ENCODE results near the gene TBCC.
"Not testable (repeated sequence)": the region's sequence is repeated elsewhere in the genome, so short reads cannot be mapped to it uniquely, and the experiment has no call there.

The TBCC gene

DNA sequence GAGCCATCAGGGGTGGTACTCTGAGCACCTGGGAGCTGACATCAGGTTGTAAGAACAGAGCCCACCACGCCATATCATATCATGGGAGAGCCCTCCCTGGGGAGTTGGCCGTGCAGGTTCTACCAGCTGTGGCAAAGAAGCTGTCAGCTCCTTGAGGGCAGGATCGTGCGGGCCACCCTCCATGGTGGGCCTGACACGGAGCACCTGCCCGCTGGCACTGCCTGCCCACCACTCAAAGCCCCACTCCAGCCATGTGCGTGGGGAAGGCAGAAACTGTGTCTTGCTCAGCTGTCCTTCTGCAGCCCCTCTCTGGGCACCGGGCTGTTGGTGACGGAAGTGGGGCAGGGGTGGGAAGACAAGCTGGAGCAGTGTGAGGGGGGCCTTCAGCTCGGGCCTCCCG, 37.8 kb downstream of the TBCC start:
- FAIRE-seq (no peak), DNase-seq (ENCODE audit: insufficient read length, low spot score) (no peak)
- no peak for TF ChIP-seq POLR2A (IDR thresholded peaks at IDR 0.05; ENCODE audit: low read depth, low read length)
- TF ChIP-seq POU2F2 (IDR thresholded peaks at IDR 0.05; ENCODE audit: low read depth, low read length) = no peak
- TF ChIP-seq TAF1 (IDR thresholded peaks at IDR 0.05; ENCODE audit: low read depth, low read length) = no peak
- TF ChIP-seq SPI1 (IDR thresholded peaks at IDR 0.05; ENCODE audit: low read depth, low read length) = no peak
- TF ChIP-seq PAX5 (IDR thresholded peaks at IDR 0.05; ENCODE audit: insufficient read depth, low read length, severe bottlenecking) = no peak
- TF ChIP-seq POLR2AphosphoS5 (IDR thresholded peaks at IDR 0.05; ENCODE audit: low read depth, low read length) = no peak

- DNase-seq (ENCODE audit: insufficient read length, low spot score) (no peak), FAIRE-seq (no peak)
- no peak for TF ChIP-seq SPI1 (IDR thresholded peaks at IDR 0.05; ENCODE audit: low read depth, low read length)
- no peak for TF ChIP-seq TAF1 (IDR thresholded peaks at IDR 0.05; ENCODE audit: low read depth, low read length)
- TF ChIP-seq POU2F2 (IDR thresholded peaks at IDR 0.05; ENCODE audit: low read depth, low read length) = no peak
- no peak for TF ChIP-seq PAX5 (IDR thresholded peaks at IDR 0.05; ENCODE audit: insufficient read depth, low read length, severe bottlenecking)
- no peak for TF ChIP-seq POLR2A (IDR thresholded peaks at IDR 0.05; ENCODE audit: low read depth, low read length)
- no peak for TF ChIP-seq POLR2AphosphoS5 (IDR thresholded peaks at IDR 0.05; ENCODE audit: low read depth, low read length)
Measured at GRCh38 chr6:42707595-42707994, 38.3 kb downstream of the TBCC start.

DNA sequence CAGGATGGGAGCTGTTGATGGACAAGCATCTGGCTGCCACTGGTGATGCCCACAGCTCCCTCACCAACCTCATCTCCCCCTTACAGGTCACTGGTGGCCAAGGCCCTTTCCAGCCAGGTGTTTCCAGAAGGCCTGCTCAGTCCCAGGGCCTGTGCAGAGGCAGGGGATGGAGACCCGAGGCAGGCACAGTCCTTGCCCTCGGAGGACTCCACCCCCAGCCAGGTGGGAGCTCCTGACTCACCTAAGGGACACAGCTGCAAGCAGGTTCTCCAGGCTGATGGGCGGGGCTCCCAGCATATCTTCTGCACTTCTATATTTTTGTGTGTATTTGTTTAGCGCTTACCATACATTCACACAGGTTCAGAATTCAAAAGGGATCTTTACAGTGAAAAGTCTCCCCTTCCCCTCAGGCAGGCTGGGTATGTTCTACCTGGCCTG, 40.9 kb downstream of the TBCC start:
- FAIRE-seq (no peak), DNase-seq (ENCODE audit: insufficient read length, low spot score) (no peak)
- no peak for TF ChIP-seq POLR2AphosphoS5 (IDR thresholded peaks at IDR 0.05; ENCODE audit: low read depth, low read length)
- no peak for TF ChIP-seq TAF1 (IDR thresholded peaks at IDR 0.05; ENCODE audit: low read depth, low read length)
- no peak for TF ChIP-seq SPI1 (IDR thresholded peaks at IDR 0.05; ENCODE audit: low read depth, low read length)
- no peak for TF ChIP-seq POU2F2 (IDR thresholded peaks at IDR 0.05; ENCODE audit: low read depth, low read length)
- no peak for TF ChIP-seq PAX5 (IDR thresholded peaks at IDR 0.05; ENCODE audit: insufficient read depth, low read length, severe bottlenecking)
- TF ChIP-seq POLR2A (IDR thresholded peaks at IDR 0.05; ENCODE audit: low read depth, low read length) = no peak

DNA sequence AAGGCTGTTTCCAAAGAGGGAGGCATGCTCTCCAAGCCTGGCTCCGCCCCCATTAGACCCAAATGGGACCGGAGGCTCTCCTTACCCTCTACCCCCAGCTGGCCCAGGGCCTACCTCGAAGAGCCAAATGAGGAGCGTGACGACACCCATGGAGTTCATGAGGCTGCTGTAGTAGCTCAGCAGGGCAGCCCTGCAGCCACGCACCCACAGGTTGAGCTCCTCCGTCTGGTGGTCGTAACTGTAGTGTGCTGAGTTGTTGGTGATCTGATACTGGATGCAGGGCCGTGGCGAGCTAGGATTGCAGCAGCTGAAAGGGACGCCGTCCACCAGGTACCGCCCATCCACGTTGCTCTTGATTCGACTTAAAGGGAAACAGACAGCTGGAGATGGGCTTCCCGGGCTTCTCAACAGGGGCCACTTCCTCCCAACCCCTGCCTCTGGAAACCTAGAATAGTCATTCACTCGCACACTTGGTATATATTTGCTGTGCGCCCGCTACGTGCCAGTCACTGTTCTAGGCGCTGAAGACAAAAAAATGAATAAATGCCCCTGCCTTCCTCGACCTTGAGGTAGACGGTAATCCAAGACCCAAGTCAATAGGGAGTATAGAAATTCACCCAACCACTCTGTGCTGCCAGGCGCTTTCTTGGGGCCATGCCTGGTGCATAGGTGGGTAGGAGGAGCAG, 41.5 kb downstream of the TBCC start:
- no peak for FAIRE-seq
- DNase-seq (ENCODE audit: insufficient read length, low spot score) = no peak
- TF ChIP-seq POU2F2 (IDR thresholded peaks at IDR 0.05; ENCODE audit: low read depth, low read length) (no peak), SPI1 (IDR thresholded peaks at IDR 0.05; ENCODE audit: low read depth, low read length) (no peak), TAF1 (IDR thresholded peaks at IDR 0.05; ENCODE audit: low read depth, low read length) (no peak), PAX5 (IDR thresholded peaks at IDR 0.05; ENCODE audit: insufficient read depth, low read length, severe bottlenecking) (no peak), POLR2AphosphoS5 (IDR thresholded peaks at IDR 0.05; ENCODE audit: low read depth, low read length) (no peak), POLR2A (IDR thresholded peaks at IDR 0.05; ENCODE audit: low read depth, low read length) (no peak)

- DNase-seq (ENCODE audit: insufficient read length, low spot score); FAIRE-seq: not testable (repeated sequence)
Measured at GRCh38 chr6:42702786-42703185, 43.1 kb downstream of the TBCC start.

- FAIRE-seq (no peak), DNase-seq (ENCODE audit: insufficient read length, low spot score) (no peak)
- TF ChIP-seq TAF1 (IDR thresholded peaks at IDR 0.05; ENCODE audit: low read depth, low read length) = no peak
- TF ChIP-seq SPI1 (IDR thresholded peaks at IDR 0.05; ENCODE audit: low read depth, low read length) = no peak
- TF ChIP-seq PAX5 (IDR thresholded peaks at IDR 0.05; ENCODE audit: insufficient read depth, low read length, severe bottlenecking) = no peak
Measured at GRCh38 chr6:42702200-42702599, 43.7 kb downstream of the TBCC start.

- no peak for DNase-seq (ENCODE audit: insufficient read length, low spot score)
- FAIRE-seq = no peak
- TF ChIP-seq POLR2A (IDR thresholded peaks at IDR 0.05; ENCODE audit: low read depth, low read length) (no peak), TAF1 (IDR thresholded peaks at IDR 0.05; ENCODE audit: low read depth, low read length) (no peak), SPI1 (IDR thresholded peaks at IDR 0.05; ENCODE audit: low read depth, low read length) (no peak), PAX5 (IDR thresholded peaks at IDR 0.05; ENCODE audit: insufficient read depth, low read length, severe bottlenecking) (no peak), POU2F2 (IDR thresholded peaks at IDR 0.05; ENCODE audit: low read depth, low read length) (no peak), POLR2AphosphoS5 (IDR thresholded peaks at IDR 0.05; ENCODE audit: low read depth, low read length) (no peak)
Measured at GRCh38 chr6:42698217-42698616, 47.7 kb downstream of the TBCC start.

- DNase-seq (ENCODE audit: insufficient read length, low spot score) (no peak), FAIRE-seq (no peak)
- no peak for TF ChIP-seq SPI1 (IDR thresholded peaks at IDR 0.05; ENCODE audit: low read depth, low read length)
- no peak for TF ChIP-seq POLR2A (IDR thresholded peaks at IDR 0.05; ENCODE audit: low read depth, low read length)
- no peak for TF ChIP-seq POU2F2 (IDR thresholded peaks at IDR 0.05; ENCODE audit: low read depth, low read length)
- no peak for TF ChIP-seq TAF1 (IDR thresholded peaks at IDR 0.05; ENCODE audit: low read depth, low read length)
- no peak for TF ChIP-seq PAX5 (IDR thresholded peaks at IDR 0.05; ENCODE audit: insufficient read depth, low read length, severe bottlenecking)
- TF ChIP-seq POLR2AphosphoS5 (IDR thresholded peaks at IDR 0.05; ENCODE audit: low read depth, low read length) = no peak
Measured at GRCh38 chr6:42697268-42697655, 48.6 kb downstream of the TBCC start.

GRCh38 chr6:42696526-42697267, 49.2 kb downstream of the TBCC start:
- no peak for TF ChIP-seq PAX5 (IDR thresholded peaks at IDR 0.05; ENCODE audit: insufficient read depth, low read length, severe bottlenecking)
- TF ChIP-seq POLR2A (IDR thresholded peaks at IDR 0.05; ENCODE audit: low read depth, low read length) = no peak
- no peak for TF ChIP-seq POLR2AphosphoS5 (IDR thresholded peaks at IDR 0.05; ENCODE audit: low read depth, low read length)
- TF ChIP-seq TAF1 (IDR thresholded peaks at IDR 0.05; ENCODE audit: low read depth, low read length) = no peak
- no peak for TF ChIP-seq SPI1 (IDR thresholded peaks at IDR 0.05; ENCODE audit: low read depth, low read length)
- TF ChIP-seq POU2F2 (IDR thresholded peaks at IDR 0.05; ENCODE audit: low read depth, low read length) = no peak
- DNase-seq (ENCODE audit: insufficient read length, low spot score) = no peak
- no peak for FAIRE-seq

DNA sequence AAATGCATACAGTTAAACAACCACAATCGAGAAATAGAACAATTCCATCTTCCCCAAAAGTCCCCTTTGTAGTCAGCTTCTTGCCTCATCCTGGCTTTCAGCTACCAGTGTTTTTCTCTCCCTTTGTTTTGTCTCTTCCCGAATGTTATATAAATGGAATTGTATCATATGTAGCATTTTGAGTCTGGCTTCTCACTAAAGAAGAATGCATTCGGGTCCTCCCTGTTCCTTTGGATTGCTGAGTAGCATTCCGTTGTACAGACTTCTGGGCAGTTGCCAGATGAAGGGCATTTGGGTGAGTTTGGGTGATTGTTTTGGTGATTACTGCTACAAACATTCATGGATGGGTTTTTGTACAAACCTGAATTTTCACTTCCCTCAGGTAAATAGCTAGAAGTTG, 51.3 kb downstream of the TBCC start:
- DNase-seq (ENCODE audit: insufficient read length, low spot score) = no peak
- no peak for TF ChIP-seq POU2F2 (IDR thresholded peaks at IDR 0.05; ENCODE audit: low read depth, low read length)
- TF ChIP-seq POLR2A (IDR thresholded peaks at IDR 0.05; ENCODE audit: low read depth, low read length) = no peak
- no peak for TF ChIP-seq TAF1 (IDR thresholded peaks at IDR 0.05; ENCODE audit: low read depth, low read length)
- no peak for TF ChIP-seq PAX5 (IDR thresholded peaks at IDR 0.05; ENCODE audit: insufficient read depth, low read length, severe bottlenecking)
- no peak for TF ChIP-seq POLR2AphosphoS5 (IDR thresholded peaks at IDR 0.05; ENCODE audit: low read depth, low read length)
- TF ChIP-seq SPI1 (IDR thresholded peaks at IDR 0.05; ENCODE audit: low read depth, low read length) = no peak
- FAIRE-seq = no peak
